DOHH2 (cell line): ENCODE data around the gene GRIK2.

Experiments
- H3F3A ChIP-seq: fragments of 200-600 bp; sonication (generic), shearing (Covaris generic); 2 replicates; pipeline ENCODE4 v1.6.0; 2016; ENCODE audit warnings: antibody characterized with exemption, mild to moderate bottlenecking; ENCODE audit not compliant: control insufficient read depth, insufficient read depth
- H3K27ac ChIP-seq: fragments of 200-600 bp; sonication (generic); 2 replicates; pipeline ENCODE4 v1.5.1; 2014; ENCODE audit warnings: low read depth, mild to moderate bottlenecking, low read length, moderate library complexity
- H3K27me3 ChIP-seq: fragments of 200-600 bp; sonication (generic); 2 replicates; pipeline ENCODE4 v1.6.1; 2014; ENCODE audit warnings: mild to moderate bottlenecking, low read length, mixed read lengths; ENCODE audit not compliant: control insufficient read depth
- H3K36me3 ChIP-seq: fragments of 200-600 bp; sonication (generic); 2 replicates; pipeline ENCODE4 v1.6.1; 2014; ENCODE audit warnings: mild to moderate bottlenecking, low read length, moderate library complexity, mixed read lengths; ENCODE audit not compliant: control insufficient read depth
- H3K4me1 ChIP-seq: fragments of 200-600 bp; sonication (generic); 2 replicates; pipeline ENCODE4 v1.6.1; 2014; ENCODE audit warnings: mild to moderate bottlenecking, low read length, mixed read lengths; ENCODE audit not compliant: control insufficient read depth
- H3K4me2 ChIP-seq: fragments of 200-600 bp; sonication (generic); 2 replicates; pipeline ENCODE4 v1.6.0; 2014; ENCODE audit warnings: mild to moderate bottlenecking, low read length, moderate library complexity
- H3K4me3 ChIP-seq: fragments of 200-600 bp; sonication (generic); 2 replicates; pipeline ENCODE4 v1.5.1; 2014; ENCODE audit warnings: mild to moderate bottlenecking, low read length, mixed read lengths
- H3K79me2 ChIP-seq: fragments of 200-600 bp; sonication (generic); 2 replicates; pipeline ENCODE4 v1.6.1; 2014; ENCODE audit warnings: mild to moderate bottlenecking, low read length, mixed read lengths; ENCODE audit not compliant: control insufficient read depth
- H3K9me2 ChIP-seq: fragments of 200-600 bp; sonication (generic); replicated peaks from 2 replicates; pipeline ENCODE4 v1.6.1; 2014; ENCODE audit warnings: mild to moderate bottlenecking, low read length, mixed read lengths; ENCODE audit not compliant: control insufficient read depth
- H3K9me3 ChIP-seq: fragments of 200-600 bp; sonication (generic); 2 replicates; pipeline ENCODE4 v1.6.1; 2014; ENCODE audit warnings: antibody characterized with exemption, low read length, mixed read lengths; ENCODE audit not compliant: control insufficient read depth, insufficient read depth
- H4K20me1 ChIP-seq: fragments of 200-600 bp; sonication (generic); 2 replicates; pipeline ENCODE4 v1.6.0; 2014; ENCODE audit warnings: low read depth, mild to moderate bottlenecking, antibody characterized with exemption, low read length, moderate library complexity; ENCODE audit not compliant: control insufficient read depth, insufficient read depth
- EZH2phosphoT487 ChIP-seq: fragments of 200-600 bp; sonication (generic); IDR thresholded peaks from 2 replicates; pipeline ENCODE4 v1.6.1; 2017; ENCODE audit warnings: borderline replicate concordance, mild to moderate bottlenecking, antibody characterized with exemption, low read length, moderate library complexity, mixed read lengths
- TF ChIP-seq, protein P1 (sequence below): fragments of 200-600 bp; sonication (generic); IDR thresholded peaks from one replicate; pipeline ENCODE4 v1.5.1; 2014; ENCODE audit warnings: antibody characterized with exemption, mild to moderate bottlenecking, low read depth, low read length; ENCODE audit not compliant: poor library complexity, severe bottlenecking

The GRIK2 gene

DNA sequence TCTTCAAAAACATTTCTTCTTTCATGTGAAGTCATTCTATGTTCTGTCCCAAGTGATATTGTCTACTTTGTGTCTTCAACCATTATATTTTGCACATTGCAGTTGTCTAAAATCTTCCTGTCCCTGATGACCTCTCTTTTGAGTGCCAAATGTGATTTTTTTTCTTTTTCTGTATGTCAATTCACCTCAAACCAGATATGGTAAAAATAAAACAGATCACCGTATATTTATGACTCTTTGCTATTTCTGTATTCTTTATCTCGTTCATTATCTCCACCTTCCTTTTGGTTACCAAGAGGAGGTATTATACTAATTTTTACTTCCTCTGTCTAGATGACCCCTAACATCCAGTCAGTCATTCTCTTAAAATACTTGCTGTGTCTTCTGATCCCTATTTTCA lies 165.2 kb downstream of the GRIK2 start:
- Histone ChIP-seq H3K4me2 (no peak overlapping the region), H3K36me3 (no peaks in the 10 kb centered on the region), H3K4me3 (no peak overlapping the region), H3K4me1 (no peaks in the 10 kb centered on the region), H3K9me2 (no peaks in the 10 kb centered on the region), H4K20me1 (no peaks in the 10 kb centered on the region), H3F3A (no peaks in the 10 kb centered on the region), H3K27me3 (no peaks in the 10 kb centered on the region), H3K27ac (no peak overlapping the region), H3K79me2 (no peaks in the 10 kb centered on the region), H3K9me3 (no peaks in the 10 kb centered on the region)
- TF ChIP-seq EZH2phosphoT487, result no peak
- TF ChIP-seq, protein P1, sequence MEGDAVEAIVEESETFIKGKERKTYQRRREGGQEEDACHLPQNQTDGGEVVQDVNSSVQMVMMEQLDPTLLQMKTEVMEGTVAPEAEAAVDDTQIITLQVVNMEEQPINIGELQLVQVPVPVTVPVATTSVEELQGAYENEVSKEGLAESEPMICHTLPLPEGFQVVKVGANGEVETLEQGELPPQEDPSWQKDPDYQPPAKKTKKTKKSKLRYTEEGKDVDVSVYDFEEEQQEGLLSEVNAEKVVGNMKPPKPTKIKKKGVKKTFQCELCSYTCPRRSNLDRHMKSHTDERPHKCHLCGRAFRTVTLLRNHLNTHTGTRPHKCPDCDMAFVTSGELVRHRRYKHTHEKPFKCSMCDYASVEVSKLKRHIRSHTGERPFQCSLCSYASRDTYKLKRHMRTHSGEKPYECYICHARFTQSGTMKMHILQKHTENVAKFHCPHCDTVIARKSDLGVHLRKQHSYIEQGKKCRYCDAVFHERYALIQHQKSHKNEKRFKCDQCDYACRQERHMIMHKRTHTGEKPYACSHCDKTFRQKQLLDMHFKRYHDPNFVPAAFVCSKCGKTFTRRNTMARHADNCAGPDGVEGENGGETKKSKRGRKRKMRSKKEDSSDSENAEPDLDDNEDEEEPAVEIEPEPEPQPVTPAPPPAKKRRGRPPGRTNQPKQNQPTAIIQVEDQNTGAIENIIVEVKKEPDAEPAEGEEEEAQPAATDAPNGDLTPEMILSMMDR, result no peak

DNA sequence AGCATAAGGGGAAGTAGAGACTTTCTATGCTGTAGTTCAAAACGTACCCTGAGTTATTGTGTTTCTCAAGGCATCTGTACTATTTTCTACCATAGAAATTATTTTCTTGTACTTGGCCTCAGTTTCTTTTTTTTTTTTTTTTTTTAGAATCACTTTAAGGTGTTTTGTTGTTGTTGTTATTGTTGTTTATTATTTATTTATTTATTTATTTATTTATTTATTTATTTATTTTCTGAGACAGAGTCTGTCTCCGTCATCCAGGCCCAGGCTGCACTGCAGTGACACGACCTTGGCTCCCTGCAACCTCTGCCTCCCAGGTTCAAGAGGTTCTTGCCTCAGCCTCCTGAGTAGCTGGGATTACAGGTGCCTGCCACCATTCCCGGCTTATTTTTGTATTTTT lies 179.1 kb downstream of the GRIK2 start:
- no peaks in the 10 kb centered on the region for H3K4me1 ChIP-seq
- no peaks in the 10 kb centered on the region for H3K9me3 ChIP-seq
- TF ChIP-seq, protein P1, result no peak
- TF ChIP-seq EZH2phosphoT487, result no peak
- H3K9me2 ChIP-seq, result no peaks in the 10 kb centered on the region
- no peaks in the 10 kb centered on the region for H3K36me3 ChIP-seq
- no peaks in the 10 kb centered on the region for H4K20me1 ChIP-seq
- H3K79me2 ChIP-seq, result no peaks in the 10 kb centered on the region
- H3K27me3 ChIP-seq, result no peaks in the 10 kb centered on the region
- no peak overlapping the region for H3K27ac ChIP-seq
- H3K4me3 ChIP-seq, result no peak overlapping the region
- H3F3A ChIP-seq, result no peaks in the 10 kb centered on the region
- H3K4me2 ChIP-seq, result no peak overlapping the region

GRCh38 chr6:101577091-101577490 lies 183.6 kb downstream of the GRIK2 start:
- no peaks in the 10 kb centered on the region for H3K79me2 ChIP-seq
- TF ChIP-seq, protein P1, result no peak
- TF ChIP-seq EZH2phosphoT487, result no peak

DNA sequence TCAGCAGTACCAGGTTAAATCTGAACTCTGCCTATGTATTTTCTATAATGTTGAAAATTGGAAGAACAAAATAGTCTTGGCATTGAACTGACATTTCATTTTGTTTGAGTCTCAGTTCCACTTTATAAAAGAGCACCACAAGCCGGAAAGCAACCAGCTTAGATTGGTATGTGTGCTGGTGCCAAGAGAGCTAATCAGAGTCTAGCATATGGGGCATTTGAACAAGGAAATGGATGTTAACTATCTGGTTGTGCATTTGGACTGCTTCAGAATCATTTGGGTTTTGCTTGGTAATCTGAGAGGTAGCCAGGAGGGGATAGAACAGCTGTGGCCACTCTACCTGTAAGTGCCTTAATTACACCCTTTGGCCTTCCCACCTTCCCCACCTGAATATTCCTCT lies 184.8 kb downstream of the GRIK2 start:
- Histone ChIP-seq H3K27me3 (no peaks in the 10 kb centered on the region), H3K79me2 (no peaks in the 10 kb centered on the region)
- TF ChIP-seq, protein P1, result no peak
- TF ChIP-seq EZH2phosphoT487, result no peak

More at GRCh38 chr6:101577091-101577490, 183.6 kb downstream of the GRIK2 start:
- no peaks in the 10 kb centered on the region for H3K9me2 ChIP-seq
- H3K4me3 ChIP-seq, result no peak overlapping the region
- H4K20me1 ChIP-seq, result no peaks in the 10 kb centered on the region
- no peaks in the 10 kb centered on the region for H3K27me3 ChIP-seq
- no peaks in the 10 kb centered on the region for H3F3A ChIP-seq
- no peaks in the 10 kb centered on the region for H3K9me3 ChIP-seq
- H3K27ac ChIP-seq, result no peak overlapping the region
- H3K4me1 ChIP-seq, result no peaks in the 10 kb centered on the region
- H3K36me3 ChIP-seq, result no peaks in the 10 kb centered on the region
- no peak overlapping the region for H3K4me2 ChIP-seq

More for the DNA sequence above, 184.8 kb downstream of the GRIK2 start:
- no peak overlapping the region for H3K4me3 ChIP-seq
- no peaks in the 10 kb centered on the region for H3K9me3 ChIP-seq
- H4K20me1 ChIP-seq, result no peaks in the 10 kb centered on the region
- no peak overlapping the region for H3K4me2 ChIP-seq
- H3F3A ChIP-seq, result no peaks in the 10 kb centered on the region
- no peaks in the 10 kb centered on the region for H3K36me3 ChIP-seq
- no peak overlapping the region for H3K27ac ChIP-seq
- no peaks in the 10 kb centered on the region for H3K9me2 ChIP-seq
- no peaks in the 10 kb centered on the region for H3K4me1 ChIP-seq
